ENCODE measurements around the gene SYT9. TPM values are rescaled to one million over a fixed set of nuclear protein-coding genes. Genes with fewer than 3 reads are reported as not detected.

Gene SYT9
- total and polyA plus RNA-seq, 8 donors = 0.10 to 0.89 (median 0.31) TPM; not detected in 3

GRCh38 chr11:7418906-7419305 lies 167.2 kb downstream of the SYT9 start:
- intact Hi-C loops (cut with DNase I; ENCODE audit: low total_unique reads) = no loop called here
- Histone ChIP-seq H3K36me3 (no peaks in the 10 kb centered on the region), H3K4me3 (no peak overlapping the region), H3K9me3 (no peaks in the 10 kb centered on the region), H3K27ac (no peak overlapping the region), H3K4me1 (peaks cover 0 to 6% (median 0%) of the 10 kb centered on the region in 4 donors), H3K27me3 (no peaks in the 10 kb centered on the region)
- 65 to 90% (median 81%) methylated on average over 2 of the region's 2 CpGs for WGBS, 5 donors
- no peak for TF ChIP-seq CTCF (IDR thresholded peaks at IDR 0.05)
- TF ChIP-seq POLR2A (IDR thresholded peaks at IDR 0.05) = no peak
- no peak for TF ChIP-seq POLR2AphosphoS5 (IDR thresholded peaks at IDR 0.05)
- no peak for TF ChIP-seq EP300 (IDR thresholded peaks at IDR 0.05)
- DNase-seq = no peak

GRCh38 chr11:7421136-7421535 lies 169.4 kb downstream of the SYT9 start:
- no peak overlapping the region for H3K4me3 ChIP-seq
- H3K27ac ChIP-seq = no peak overlapping the region
- no peaks in the 10 kb centered on the region for H3K27me3 ChIP-seq
- no peaks in the 10 kb centered on the region for H3K4me1 ChIP-seq
- no peaks in the 10 kb centered on the region for H3K9me3 ChIP-seq
- TF ChIP-seq POLR2AphosphoS5 (IDR thresholded peaks at IDR 0.05) (no peak), POLR2A (IDR thresholded peaks at IDR 0.05) (no peak), EP300 (IDR thresholded peaks at IDR 0.05) (no peak), CTCF (IDR thresholded peaks at IDR 0.05) (no peak)
- H3K36me3 ChIP-seq = no peaks in the 10 kb centered on the region
- WGBS, 5 donors = 31 to 79% (median 73%) methylated on average over 1 of the region's 1 CpG
- intact Hi-C loops (cut with DNase I; ENCODE audit: low total_unique reads) = no loop called here
- DNase-seq = no peak

- Histone ChIP-seq H3K4me1 (no peaks in the 10 kb centered on the region), H3K4me3 (no peak overlapping the region), H3K27me3 (no peaks in the 10 kb centered on the region), H3K9me3 (no peaks in the 10 kb centered on the region), H3K36me3 (no peaks in the 10 kb centered on the region), H3K27ac (no peak overlapping the region)
- DNase-seq = no peak
- intact Hi-C loops (cut with DNase I; ENCODE audit: low total_unique reads) = no loop called here
- 46 to 62% (median 53%) methylated on average over 5 of the region's 5 CpGs for WGBS, 5 donors
- TF ChIP-seq CTCF (IDR thresholded peaks at IDR 0.05) (no peak), POLR2AphosphoS5 (IDR thresholded peaks at IDR 0.05) (no peak), EP300 (IDR thresholded peaks at IDR 0.05) (no peak), POLR2A (IDR thresholded peaks at IDR 0.05) (no peak)
These were observed 171.0 kb downstream of the SYT9 start for GRCh38 chr11:7422544-7423331.

DNA sequence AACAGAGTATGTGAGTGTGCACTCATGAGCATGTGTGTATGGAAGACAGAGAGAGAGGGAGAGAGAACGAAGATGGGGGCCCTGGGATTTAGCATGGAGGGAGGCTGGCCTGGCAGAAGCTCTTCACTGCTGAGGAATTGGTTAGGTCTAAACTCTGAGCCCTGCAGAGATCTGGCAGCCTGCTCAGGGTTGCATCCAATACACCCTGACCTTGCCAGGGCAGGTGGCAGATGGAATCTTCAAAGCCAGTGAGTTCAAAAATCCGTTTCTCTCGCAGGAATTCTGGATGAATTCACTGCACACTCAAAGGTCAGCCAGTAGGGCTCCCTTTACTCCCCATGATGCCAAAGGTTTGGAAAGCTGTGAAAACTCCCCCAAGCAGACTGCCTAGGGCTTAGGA lies 172.2 kb downstream of the SYT9 start:
- no peak overlapping the region for H3K27ac ChIP-seq
- H3K4me3 ChIP-seq = no peak overlapping the region
- TF ChIP-seq POLR2A (IDR thresholded peaks at IDR 0.05) (no peak), EP300 (IDR thresholded peaks at IDR 0.05) (no peak), POLR2AphosphoS5 (IDR thresholded peaks at IDR 0.05) (no peak), CTCF (IDR thresholded peaks at IDR 0.05) (no peak)
- DNase-seq = no peak
- H3K9me3 ChIP-seq = no peaks in the 10 kb centered on the region
- H3K4me1 ChIP-seq = no peaks in the 10 kb centered on the region
- no peaks in the 10 kb centered on the region for H3K36me3 ChIP-seq
- H3K27me3 ChIP-seq = no peaks in the 10 kb centered on the region
- intact Hi-C loops (cut with DNase I; ENCODE audit: low total_unique reads) = no loop called here
- WGBS, 5 donors = 63 to 87% (median 73%) methylated on average over 3 of the region's 3 CpGs

Data from stomach (tissue), 9 donors.